HEK293T (cell line): ENCODE measurements around the gene SCRN1.

Experiments
- ARNT ChIP-seq: fragments of 450-650 bp; IDR thresholded peaks from 2 replicates; pipeline ENCODE4 v1.6.1; 2017; ENCODE audit warnings: mild to moderate bottlenecking
- BHLHE40 ChIP-seq: fragments of 450-650 bp; IDR thresholded peaks from 2 replicates; pipeline ENCODE4 v1.6.1; 2016; ENCODE audit warnings: mild to moderate bottlenecking, moderate library complexity, borderline replicate concordance
- CTBP1 ChIP-seq: fragments of 450-650 bp; IDR thresholded peaks from 2 replicates; pipeline ENCODE4 v1.6.1; 2016; ENCODE audit warnings: borderline replicate concordance
- FOXM1 ChIP-seq: fragments of 450-650 bp; IDR thresholded peaks from 2 replicates; pipeline ENCODE4 v1.6.1; 2017; ENCODE audit warnings: mild to moderate bottlenecking, borderline replicate concordance
- HDGF ChIP-seq: fragments of 450-650 bp; IDR thresholded peaks from 2 replicates; pipeline ENCODE4 v1.6.1; 2017; ENCODE audit warnings: antibody characterized with exemption, borderline replicate concordance
- PKNOX1 ChIP-seq: fragments of 450-650 bp; IDR thresholded peaks from 2 replicates; pipeline ENCODE4 v1.6.1; 2016
- SP1 ChIP-seq: fragments of 450-650 bp; IDR thresholded peaks from 2 replicates; pipeline ENCODE4 v1.6.1; 2017
- SUZ12 ChIP-seq: fragments of 450-650 bp; IDR thresholded peaks from 2 replicates; pipeline ENCODE4 v1.6.1; 2016; ENCODE audit warnings: mild to moderate bottlenecking

GRCh38 chr7:29922921-29923700 lies 66.5 kb downstream of the SCRN1 start:
- TF ChIP-seq PKNOX1 (no peak), BHLHE40 (no peak), FOXM1 (no peak), SUZ12 (no peak), SP1 (no peak), HDGF (no peak), ARNT (no peak), CTBP1 (no peak)
